ENCODE measurements around the gene LBH.
A peak's percentile ranks its signal among the peaks of the same experiment; 100 is the strongest.

Gene LBH

DNA sequence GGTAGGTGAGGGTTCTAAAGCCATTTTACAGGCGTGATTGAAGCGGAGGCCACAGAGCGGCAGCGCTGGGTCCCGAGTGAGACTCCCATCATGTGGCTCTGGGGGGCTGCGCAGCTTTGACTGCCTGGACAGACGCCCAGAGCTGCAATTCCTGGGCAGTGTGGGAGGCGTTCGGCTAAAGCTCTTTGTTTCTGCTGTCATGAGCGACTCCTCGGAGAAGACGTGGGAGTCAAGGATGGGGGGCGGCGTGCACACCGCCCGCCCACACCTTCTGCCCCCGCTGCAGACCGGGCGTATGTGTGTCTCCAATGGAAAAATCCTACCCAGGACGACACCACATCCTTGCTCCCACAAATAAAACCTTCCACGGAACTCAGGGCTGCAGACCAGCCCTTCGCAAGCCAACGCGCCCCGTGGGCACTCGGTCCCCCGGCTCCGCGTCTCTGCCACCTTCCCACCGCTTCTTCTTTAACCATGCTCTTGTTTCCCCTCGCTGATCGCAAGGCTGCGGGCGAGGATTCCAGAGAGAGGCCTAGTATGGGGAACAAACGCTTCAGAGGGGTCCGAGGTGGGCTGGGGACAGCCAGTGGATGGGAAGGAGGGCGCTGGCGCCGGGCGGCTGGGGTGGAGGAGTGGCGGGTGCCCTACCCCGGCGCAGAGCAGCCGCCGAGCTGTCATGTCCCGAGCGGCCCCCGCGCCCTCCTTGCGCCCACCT lies 680 bp upstream of the LBH start:
- peak; percentile 67 for DNase-seq
- Mint-ChIP-seq H3K27ac (peak overlapping the region; percentile 92), H3K27me3 (ENCODE audit: low read depth, poor library complexity) (peaks cover 53% of the 10 kb centered on the region)

DNA sequence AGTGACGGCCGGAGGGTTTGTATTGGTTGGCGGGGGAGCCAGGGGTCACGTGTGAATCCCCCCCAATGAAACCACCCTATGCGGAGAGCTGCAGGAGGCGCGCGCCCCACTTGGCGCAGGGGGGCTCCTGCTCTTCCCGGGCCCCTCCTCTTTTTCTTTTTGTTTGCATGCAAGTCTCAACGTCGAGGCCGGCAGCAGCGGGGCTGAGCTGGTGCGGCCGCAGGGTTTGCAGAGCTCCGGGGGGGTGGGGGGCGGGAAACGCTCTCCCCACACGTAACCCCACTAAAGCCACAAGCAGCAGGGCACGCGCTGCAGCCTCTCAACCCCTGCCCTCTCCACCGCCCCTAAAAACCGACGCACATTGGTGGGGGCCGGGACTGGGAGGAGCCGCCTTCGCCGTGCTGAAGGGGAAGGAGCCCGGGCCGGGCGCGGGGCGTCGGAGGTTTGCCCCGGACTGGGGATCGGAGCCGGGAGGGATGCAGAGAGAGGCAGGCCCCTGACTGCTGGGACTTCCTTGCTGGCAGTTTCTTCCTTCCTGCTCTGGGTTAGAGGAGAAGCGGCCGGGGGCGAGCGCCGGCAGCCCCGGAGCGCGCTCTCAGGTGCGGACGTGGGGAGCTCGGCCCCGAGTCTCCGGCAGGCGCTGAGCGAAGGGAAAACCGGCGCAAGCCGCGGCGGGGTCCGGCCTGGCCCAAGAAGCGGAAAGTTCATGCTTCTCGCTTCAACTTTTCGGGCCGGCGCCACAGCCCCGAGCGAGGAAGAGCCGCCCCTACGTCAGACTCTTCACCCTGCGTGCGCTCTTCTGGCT lies 864 bp downstream of the LBH start:
- Mint-ChIP-seq H3K27me3 (ENCODE audit: low read depth, poor library complexity) (peaks cover 45% of the 10 kb centered on the region), H3K4me3 (peak overlapping the region; percentile 90), H3K4me1 (peaks cover 56% of the 10 kb centered on the region), H3K27ac (no peak overlapping the region), H3K36me3 (ENCODE audit: low read depth) (peaks cover 28% of the 10 kb centered on the region), H3K9me3 (no peaks in the 10 kb centered on the region)
- TF ChIP-seq, protein P1, sequence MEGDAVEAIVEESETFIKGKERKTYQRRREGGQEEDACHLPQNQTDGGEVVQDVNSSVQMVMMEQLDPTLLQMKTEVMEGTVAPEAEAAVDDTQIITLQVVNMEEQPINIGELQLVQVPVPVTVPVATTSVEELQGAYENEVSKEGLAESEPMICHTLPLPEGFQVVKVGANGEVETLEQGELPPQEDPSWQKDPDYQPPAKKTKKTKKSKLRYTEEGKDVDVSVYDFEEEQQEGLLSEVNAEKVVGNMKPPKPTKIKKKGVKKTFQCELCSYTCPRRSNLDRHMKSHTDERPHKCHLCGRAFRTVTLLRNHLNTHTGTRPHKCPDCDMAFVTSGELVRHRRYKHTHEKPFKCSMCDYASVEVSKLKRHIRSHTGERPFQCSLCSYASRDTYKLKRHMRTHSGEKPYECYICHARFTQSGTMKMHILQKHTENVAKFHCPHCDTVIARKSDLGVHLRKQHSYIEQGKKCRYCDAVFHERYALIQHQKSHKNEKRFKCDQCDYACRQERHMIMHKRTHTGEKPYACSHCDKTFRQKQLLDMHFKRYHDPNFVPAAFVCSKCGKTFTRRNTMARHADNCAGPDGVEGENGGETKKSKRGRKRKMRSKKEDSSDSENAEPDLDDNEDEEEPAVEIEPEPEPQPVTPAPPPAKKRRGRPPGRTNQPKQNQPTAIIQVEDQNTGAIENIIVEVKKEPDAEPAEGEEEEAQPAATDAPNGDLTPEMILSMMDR (IDR thresholded peaks at IDR 0.05) = no peak
- DNase-seq = peak; percentile 70

More for the DNA sequence above, 680 bp upstream of the LBH start:
- TF ChIP-seq, protein P1 (IDR thresholded peaks at IDR 0.05) = no peak
- peaks cover 15% of the 10 kb centered on the region for H3K36me3 Mint-ChIP-seq (ENCODE audit: low read depth)
- H3K9me3 Mint-ChIP-seq = no peaks in the 10 kb centered on the region
- peak overlapping the region; percentile 90 for H3K4me3 Mint-ChIP-seq
- H3K4me1 Mint-ChIP-seq = peaks cover 60% of the 10 kb centered on the region

DNA sequence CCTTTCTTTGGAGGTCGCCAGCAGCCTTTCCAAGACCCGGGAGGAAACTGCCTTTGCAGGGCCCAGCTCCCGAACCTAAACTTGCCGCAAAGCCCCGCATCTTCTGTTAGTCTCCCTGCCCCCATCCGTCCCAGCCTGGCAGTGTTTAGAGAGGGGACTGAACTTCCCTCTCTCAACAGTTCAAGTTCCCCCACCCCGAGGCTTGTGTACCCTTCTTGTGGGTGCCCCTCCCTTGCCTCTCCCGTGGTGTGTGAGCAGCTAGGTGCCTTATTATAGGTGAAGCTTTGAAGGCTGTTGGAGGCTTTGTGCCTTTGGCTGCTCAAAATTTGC lies 1.4 kb downstream of the LBH start:
- Mint-ChIP-seq H3K27me3 (ENCODE audit: low read depth, poor library complexity) (peaks cover 42% of the 10 kb centered on the region), H3K27ac (no peak overlapping the region), H3K9me3 (no peaks in the 10 kb centered on the region), H3K4me3 (peak overlapping the region; percentile 90), H3K36me3 (ENCODE audit: low read depth) (peaks cover 33% of the 10 kb centered on the region), H3K4me1 (peaks cover 58% of the 10 kb centered on the region)
- DNase-seq = no peak
- TF ChIP-seq, protein P1 (IDR thresholded peaks at IDR 0.05) = no peak

DNA sequence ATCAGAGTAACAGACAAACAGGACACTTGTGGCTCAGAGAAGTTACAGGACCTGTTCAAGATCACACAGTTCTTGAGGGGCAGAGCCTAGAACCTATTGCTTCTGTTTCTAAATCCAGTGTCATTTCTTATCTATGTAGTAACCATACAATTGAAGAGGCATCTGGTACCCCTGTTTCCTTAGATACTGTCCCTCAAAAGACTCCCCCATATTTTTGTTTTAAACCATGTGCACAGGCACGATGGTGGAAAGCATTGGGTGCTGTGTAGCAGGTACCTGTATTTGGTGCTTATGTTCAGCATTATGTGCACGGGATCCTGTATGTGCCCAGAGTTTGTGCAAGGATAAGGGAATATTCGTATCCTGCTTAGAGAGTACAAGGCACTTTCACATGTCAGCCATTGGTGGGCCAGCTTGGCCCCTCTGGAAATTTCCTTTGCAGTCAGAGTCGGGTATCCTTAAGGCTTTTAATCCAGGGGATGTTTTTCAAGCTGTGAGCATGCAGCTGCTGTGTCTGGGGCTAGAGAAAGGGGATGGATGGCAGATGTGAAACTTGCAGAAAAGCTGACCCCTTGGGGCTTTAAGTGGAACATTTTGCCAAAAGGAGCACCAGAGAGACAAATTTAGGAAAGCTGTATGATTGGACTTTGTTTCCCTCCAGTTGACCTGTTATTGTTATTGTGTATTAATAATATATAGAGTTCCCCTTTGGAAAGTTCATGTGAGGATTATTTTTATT lies 2.1 kb downstream of the LBH start:
- Mint-ChIP-seq H3K36me3 (ENCODE audit: low read depth) (peaks cover 33% of the 10 kb centered on the region), H3K4me1 (peaks cover 62% of the 10 kb centered on the region), H3K27me3 (ENCODE audit: low read depth, poor library complexity) (peaks cover 37% of the 10 kb centered on the region), H3K4me3 (peak overlapping the region; percentile 90), H3K9me3 (no peaks in the 10 kb centered on the region), H3K27ac (no peak overlapping the region)
- TF ChIP-seq, protein P1 (IDR thresholded peaks at IDR 0.05) = no peak
- DNase-seq = no peak

DNA sequence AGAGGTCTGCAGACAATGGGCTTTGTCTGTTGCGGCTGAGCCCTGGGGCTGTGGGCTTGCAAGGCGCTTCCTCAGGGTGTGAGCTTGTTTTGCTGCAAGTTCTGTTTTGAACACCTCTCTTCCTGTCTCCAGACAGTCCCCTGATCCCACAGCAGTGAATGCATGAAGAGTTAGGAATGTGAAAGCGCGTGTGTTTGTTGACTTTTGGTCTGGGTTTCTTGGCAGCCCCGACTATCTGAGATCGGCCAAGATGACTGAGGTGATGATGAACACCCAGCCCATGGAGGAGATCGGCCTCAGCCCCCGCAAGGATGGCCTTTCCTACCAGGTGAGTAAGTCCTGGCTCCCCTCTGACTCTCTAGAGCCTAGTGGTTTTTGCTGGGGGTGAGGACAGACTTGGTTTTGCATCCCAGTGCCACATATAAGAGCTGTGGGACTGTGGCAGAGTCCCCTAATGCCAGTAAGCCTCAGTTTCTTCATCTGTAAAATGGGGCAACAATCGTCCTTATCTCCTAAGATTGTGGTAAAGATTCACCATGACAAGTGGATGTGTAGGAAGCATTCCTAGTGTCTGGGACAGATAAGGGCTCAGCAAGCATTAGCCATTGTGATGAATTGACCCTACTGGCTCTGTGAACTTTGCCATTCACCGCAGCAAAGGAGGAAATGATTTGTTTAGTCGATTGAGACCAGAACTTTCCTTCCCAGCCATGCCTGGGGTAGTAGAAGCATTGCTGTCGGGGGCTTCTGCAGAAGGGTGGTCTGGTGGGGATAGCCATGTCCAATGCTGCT lies 3.0 kb downstream of the LBH start:
- Mint-ChIP-seq H3K36me3 (ENCODE audit: low read depth) (peaks cover 38% of the 10 kb centered on the region), H3K4me1 (peaks cover 68% of the 10 kb centered on the region), H3K27me3 (ENCODE audit: low read depth, poor library complexity) (peaks cover 31% of the 10 kb centered on the region), H3K4me3 (peak overlapping the region; percentile 90), H3K27ac (no peak overlapping the region), H3K9me3 (no peaks in the 10 kb centered on the region)
- TF ChIP-seq, protein P1 (IDR thresholded peaks at IDR 0.05) = no peak
- no peak for DNase-seq

Measured in nephron progenitor cell (in vitro differentiated cells).